HG02973 (cell line): ENCODE results near the gene GLI1.
"Not testable (repeated sequence)": the region's sequence is repeated elsewhere in the genome, so short reads cannot be mapped to it uniquely, and the experiment has no call there.

Source experiments
- ATAC-seq: cut with Tn5 transposase; IDR thresholded peaks from one replicate; pipeline ENCODE4 v1.9.1; 2021; ENCODE audit warnings: moderate library complexity; ENCODE audit not compliant: unreplicated experiment

Gene GLI1

GRCh38 chr12:57496822-57497221 lies 37.2 kb downstream of the GLI1 start:
- no peak for ATAC-seq

- no peak for ATAC-seq
Observed at GRCh38 chr12:57497223-57498131, 37.9 kb downstream of the GLI1 start.

GRCh38 chr12:57498132-57498502 lies 38.5 kb downstream of the GLI1 start:
- ATAC-seq = no peak

- no peak for ATAC-seq
Observed at GRCh38 chr12:57498571-57498970, 39.0 kb downstream of the GLI1 start.

- no peak for ATAC-seq
Observed at GRCh38 chr12:57500213-57500612, 40.6 kb downstream of the GLI1 start.

- not testable (repeated sequence) for ATAC-seq
Observed at GRCh38 chr12:57502311-57502969, 42.9 kb downstream of the GLI1 start.

- ATAC-seq = not testable (repeated sequence)
Observed at GRCh38 chr12:57506541-57506940, 47.0 kb downstream of the GLI1 start.

GRCh38 chr12:57507796-57508195 lies 48.2 kb downstream of the GLI1 start:
- not testable (repeated sequence) for ATAC-seq

GRCh38 chr12:57511161-57511560 lies 51.6 kb downstream of the GLI1 start:
- no peak for ATAC-seq

- no peak for ATAC-seq
Observed at GRCh38 chr12:57511588-57512325, 52.2 kb downstream of the GLI1 start.

GRCh38 chr12:57512665-57513064 lies 53.1 kb downstream of the GLI1 start:
- ATAC-seq = no peak

- ATAC-seq = no peak
Observed at GRCh38 chr12:57513266-57513665, 53.7 kb downstream of the GLI1 start.

- ATAC-seq = not testable (repeated sequence)
Observed at GRCh38 chr12:57513677-57514076, 54.1 kb downstream of the GLI1 start.

GRCh38 chr12:57514246-57514645 lies 54.7 kb downstream of the GLI1 start:
- not testable (repeated sequence) for ATAC-seq

GRCh38 chr12:57514720-57515407 lies 55.3 kb downstream of the GLI1 start:
- no peak for ATAC-seq

GRCh38 chr12:57515408-57515933 lies 55.9 kb downstream of the GLI1 start:
- ATAC-seq = no peak

GRCh38 chr12:57515934-57516541 lies 56.5 kb downstream of the GLI1 start:
- ATAC-seq = no peak

- ATAC-seq = no peak
Observed at GRCh38 chr12:57516617-57517153, 57.1 kb downstream of the GLI1 start.

- no peak for ATAC-seq
Observed at GRCh38 chr12:57517187-57517586, 57.6 kb downstream of the GLI1 start.

GRCh38 chr12:57517718-57518117 lies 58.1 kb downstream of the GLI1 start:
- ATAC-seq = not testable (repeated sequence)
